ENCODE measurements around the gene OTULIN.

OTULIN gene

DNA sequence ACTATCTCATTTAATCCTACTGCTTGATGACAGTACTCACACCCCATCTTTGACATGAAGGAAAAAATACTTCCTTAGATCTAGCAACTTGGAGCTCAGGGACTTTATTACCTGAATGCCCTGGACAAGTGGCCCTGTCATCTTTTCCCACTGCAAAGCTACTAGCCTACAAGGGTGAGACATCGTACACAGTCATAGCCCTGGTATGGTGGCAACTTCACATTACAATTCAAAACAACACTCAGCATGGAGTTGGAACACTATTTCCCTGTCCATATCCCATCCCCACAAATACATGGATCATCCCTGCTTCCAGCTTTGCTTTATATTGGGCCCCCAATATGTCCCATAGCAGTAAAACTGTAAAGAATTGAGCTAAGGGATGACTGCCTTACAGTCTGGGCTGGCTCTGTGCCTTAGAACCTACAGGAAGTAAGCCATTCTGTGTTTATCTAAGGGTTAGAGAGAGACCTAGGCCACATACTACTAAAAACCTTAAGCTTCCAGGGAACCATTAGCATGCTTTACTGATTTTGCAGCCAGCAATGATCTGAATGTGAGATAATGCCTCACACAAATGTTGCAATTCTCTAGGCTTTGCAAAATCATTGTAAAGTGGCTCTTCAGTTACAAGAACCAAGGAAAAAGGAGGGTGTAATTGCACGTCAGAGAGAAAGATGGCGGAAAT, 55.9 kb downstream of the OTULIN start:
- DNase-seq (ENCODE audit: low read depth) = peak; percentile 38

DNA sequence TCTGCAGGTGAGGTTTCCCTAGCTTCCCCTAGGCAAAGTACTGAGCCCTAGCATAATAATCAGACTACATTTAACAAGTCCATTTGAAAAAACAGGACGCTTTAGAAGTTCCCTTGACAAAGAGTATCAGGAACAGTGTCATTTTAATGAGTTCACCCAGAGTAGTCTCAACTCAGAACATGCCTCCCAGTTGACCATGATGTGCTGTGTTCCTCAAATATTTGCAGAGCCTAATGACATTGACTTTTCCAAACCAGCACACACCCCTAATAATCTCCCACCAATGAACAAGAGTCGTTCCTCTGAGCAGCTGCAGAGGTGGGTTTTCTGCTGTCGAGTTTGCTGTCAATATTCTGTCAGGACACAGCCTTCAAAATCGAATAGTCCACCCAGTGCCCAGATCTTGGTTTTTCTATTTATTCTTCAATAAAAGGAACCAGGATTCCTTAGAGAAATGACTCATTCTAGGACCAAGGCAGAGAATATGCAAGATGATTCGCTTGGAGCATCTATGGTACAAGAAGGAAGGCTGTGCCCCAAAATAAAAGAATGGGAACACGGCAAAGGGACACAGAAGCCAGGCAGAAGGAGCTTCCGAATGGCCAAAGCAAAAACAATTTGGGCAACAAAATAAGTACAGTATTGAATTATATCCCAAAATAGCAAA, 57.6 kb downstream of the OTULIN start:
- DNase-seq (ENCODE audit: low read depth) = no peak

DNA sequence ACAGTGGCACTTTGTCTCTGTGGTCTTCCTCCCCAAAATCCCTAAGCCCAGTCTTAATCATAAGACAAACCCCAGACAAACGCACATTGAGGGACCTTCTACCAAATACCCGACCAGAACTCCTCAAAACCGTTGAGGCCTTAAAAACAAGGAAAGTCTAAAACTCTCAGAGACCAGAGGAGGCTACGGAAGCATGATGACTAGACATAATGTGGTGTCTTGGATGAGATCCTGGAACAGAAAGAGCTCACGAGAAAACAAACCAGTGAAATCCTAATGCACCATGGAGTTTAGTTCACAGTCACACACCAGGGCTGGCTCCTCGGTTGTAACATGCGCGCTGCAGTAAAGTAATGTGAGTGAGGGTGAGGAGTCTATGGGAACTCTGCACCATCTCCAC, 58.4 kb downstream of the OTULIN start:
- no peak for DNase-seq (ENCODE audit: low read depth)

- no peak for DNase-seq (ENCODE audit: low read depth)
Measured at GRCh38 chr5:14723701-14724132, 59.2 kb downstream of the OTULIN start.

- no peak for DNase-seq (ENCODE audit: low read depth)
Measured at GRCh38 chr5:14724633-14725032, 60.1 kb downstream of the OTULIN start.

DNA sequence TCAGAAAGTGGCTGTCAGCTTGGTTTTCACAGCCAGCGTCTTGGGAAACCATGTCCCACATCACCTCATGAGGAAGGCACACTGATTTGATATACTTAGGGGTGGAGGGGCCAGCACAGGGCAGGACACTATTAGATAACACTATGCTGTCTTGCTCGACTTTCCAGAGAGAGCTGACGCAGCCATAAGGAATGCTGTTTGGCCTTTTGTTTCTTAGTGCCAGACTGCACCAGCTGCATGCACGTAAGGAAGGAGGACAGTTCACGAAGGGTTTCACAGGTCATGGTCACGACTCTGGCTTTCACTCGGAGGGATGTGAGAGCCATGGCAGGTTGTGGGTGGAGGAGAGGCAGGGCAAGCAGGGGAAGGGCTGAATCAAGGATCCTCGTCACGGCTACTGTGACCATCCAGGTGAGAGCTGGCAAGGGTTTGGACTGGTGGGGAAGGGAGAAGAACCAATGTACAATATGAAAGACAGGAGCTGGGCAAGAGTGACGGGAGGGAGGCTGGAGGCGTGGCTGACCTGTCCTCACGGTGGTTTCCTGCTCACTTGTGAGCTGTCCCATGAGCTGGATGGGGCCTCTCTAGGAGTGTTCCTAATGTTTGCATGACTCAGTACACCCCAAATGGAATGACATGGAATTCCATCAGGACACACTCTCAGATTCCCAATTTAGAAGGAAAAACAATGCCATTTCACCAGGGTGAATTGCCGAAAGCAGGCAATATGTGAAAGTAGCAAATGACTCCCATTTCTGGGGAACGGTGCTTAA, 61.7 kb downstream of the OTULIN start:
- no peak for DNase-seq (ENCODE audit: low read depth)

GRCh38 chr5:14727428-14727865, 62.9 kb downstream of the OTULIN start:
- DNase-seq (ENCODE audit: low read depth) = no peak

DNA sequence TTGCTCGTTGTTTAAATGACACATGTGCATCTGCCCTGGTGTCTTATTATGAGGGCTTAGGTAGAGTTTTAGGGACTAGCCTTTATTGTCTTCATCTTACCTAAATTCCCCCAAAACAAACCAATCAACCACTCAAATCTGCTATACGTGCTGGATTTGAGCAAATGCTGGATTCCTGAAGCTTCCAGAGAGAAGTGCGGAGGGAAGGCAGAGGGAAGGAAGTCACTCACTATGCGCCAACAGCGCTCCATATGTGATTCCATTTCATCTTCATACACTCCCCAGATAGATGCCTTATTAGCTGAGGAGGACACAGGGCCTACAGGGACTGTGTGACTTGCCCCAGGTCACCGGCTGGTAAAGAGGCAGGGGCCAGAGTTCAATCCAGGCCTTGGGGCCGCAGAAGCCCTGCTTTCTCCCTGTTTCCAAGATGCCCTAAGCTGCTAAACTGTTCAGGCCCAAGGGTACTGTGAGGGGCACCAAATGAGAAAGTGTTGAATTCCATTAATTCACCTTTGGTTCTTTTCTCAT, 63.5 kb downstream of the OTULIN start:
- DNase-seq (ENCODE audit: low read depth) = no peak

- DNase-seq (ENCODE audit: low read depth) = no peak
Measured at GRCh38 chr5:14728459-14728938, 64.0 kb downstream of the OTULIN start.

GRCh38 chr5:14729448-14730385, 65.2 kb downstream of the OTULIN start:
- DNase-seq (ENCODE audit: low read depth) = no peak

GRCh38 chr5:14730466-14730865, 65.9 kb downstream of the OTULIN start:
- no peak for DNase-seq (ENCODE audit: low read depth)

- no peak for DNase-seq (ENCODE audit: low read depth)
Measured at GRCh38 chr5:14730881-14731280, 66.4 kb downstream of the OTULIN start.

- no peak for DNase-seq (ENCODE audit: low read depth)
Measured at GRCh38 chr5:14732991-14733390, 68.5 kb downstream of the OTULIN start.

DNA sequence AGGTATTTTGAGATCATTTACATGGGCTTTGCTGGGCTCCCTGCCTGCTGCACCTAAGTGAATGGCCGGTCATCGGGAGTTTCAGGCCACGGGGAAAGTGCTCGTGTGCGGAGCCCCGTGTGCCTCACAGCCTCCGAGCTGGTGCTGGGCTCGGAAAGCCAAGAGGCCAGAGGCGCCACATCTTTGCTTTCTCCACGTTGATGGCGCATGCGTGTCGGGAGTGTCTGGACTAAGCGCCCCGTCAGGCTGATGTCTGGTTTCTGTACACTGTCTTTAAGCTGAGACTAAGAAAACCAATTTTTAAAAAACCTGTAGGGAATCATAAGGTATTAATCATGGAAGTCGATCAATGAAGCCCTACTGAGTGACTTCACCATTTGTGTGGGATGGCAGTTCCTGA, 69.1 kb downstream of the OTULIN start:
- no peak for DNase-seq (ENCODE audit: low read depth)

DNA sequence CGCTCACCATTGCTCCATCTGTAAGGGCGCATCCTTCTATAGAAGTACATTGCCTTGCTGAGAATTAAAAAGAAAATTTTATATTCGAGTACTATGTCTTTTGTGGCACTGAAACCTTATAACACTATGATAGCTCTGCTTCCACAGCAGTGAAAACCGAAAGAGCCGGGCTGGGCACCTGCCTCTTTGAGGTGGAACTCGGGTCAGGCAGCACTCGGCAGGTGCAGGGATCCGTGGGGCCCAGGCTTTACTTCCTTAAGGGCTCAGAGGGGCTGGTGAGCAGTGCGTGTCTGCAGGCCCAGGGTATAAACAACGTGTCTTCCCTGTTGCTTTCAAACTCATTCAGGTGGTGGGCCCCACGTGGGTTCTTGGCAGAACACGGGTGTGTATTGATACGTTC, 69.9 kb downstream of the OTULIN start:
- no peak for DNase-seq (ENCODE audit: low read depth)

GRCh38 chr5:14735944-14736343, 71.4 kb downstream of the OTULIN start:
- DNase-seq (ENCODE audit: low read depth) = no peak

DNA sequence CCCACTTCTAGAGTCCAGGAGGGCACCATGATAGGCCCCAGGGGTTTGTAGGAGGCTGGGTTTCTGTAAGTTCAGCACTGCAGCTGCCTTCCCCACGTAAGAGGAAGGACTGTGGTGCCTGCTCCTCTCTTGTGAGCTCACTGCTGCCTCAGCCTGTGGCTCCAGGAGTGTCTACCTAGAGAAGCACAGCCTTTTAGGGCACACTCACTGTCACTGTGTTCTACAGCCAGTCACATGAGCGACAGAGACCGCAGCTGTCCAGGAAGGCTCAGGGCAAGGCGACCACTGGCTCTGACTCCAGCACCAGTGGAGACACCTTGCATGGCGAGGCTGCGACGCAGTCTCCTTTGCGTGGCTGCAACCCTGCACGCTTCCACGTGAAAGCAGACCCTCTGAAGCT, 72.8 kb downstream of the OTULIN start:
- DNase-seq (ENCODE audit: low read depth) = no peak

- DNase-seq (ENCODE audit: low read depth) = no peak
Measured at GRCh38 chr5:14738050-14738449, 73.5 kb downstream of the OTULIN start.

DNA sequence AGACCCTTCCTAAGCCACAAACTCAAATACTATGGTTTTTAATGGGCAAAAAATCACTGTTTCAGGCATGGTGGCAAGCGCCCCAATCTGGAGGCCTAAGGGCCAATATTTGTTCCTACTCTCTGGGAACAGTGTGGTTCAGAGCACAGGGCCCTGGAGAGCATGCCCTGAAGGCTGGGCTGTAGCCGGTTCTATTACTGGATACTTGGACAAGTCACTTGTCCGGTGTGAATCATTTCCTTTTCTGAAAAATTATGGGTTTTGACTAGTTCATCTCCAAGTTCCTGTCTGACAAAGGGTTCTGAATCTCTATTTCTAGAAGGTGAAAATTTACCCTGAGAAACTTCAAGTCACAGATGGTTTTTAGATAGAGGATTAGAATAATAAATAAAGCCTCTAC, 75.0 kb downstream of the OTULIN start:
- DNase-seq (ENCODE audit: low read depth) = no peak

DNA sequence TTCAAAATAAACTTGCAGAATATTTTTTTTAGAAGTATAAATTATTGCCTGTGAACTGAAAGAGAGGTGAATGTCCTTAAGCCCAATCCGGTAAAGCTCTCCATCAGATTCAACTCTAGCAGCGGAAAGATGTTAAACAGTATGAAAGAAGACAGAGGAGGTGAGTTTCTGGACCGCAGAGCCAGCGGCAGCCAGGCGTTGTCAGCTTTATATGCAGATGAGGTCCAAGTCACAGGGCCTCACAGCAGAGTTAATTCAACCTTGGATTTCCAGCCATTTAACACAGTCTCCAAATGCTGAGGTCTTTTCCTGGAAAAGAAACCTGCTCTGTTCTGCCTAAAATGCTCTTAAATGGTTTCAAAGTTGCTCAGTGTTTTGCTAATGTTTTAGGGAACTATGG, 75.5 kb downstream of the OTULIN start:
- no peak for DNase-seq (ENCODE audit: low read depth)

GRCh38 chr5:14741131-14741530, 76.6 kb downstream of the OTULIN start:
- DNase-seq (ENCODE audit: low read depth) = no peak
